Large intestine (tissue), 3 donors: ENCODE measurements around the gene TET3. TPM values are rescaled to one million over a fixed set of nuclear protein-coding genes. Genes with fewer than 3 reads are reported as not detected.

Source experiments
- DNase-seq, 2 donors: peaks; one replicate each; pipeline versions ENCODE4 v3.0.0 to v3.0.0-alpha.2; 2013
- H3K27ac ChIP-seq: one replicate; pipeline ENCODE4 v1.5.1; 2013; ENCODE audit warnings: low read length
- H3K27me3 ChIP-seq: 2 replicates; pipeline ENCODE4 v1.6.1; 2013; ENCODE audit warnings: low read length; ENCODE audit not compliant: control insufficient read depth, insufficient read depth
- H3K36me3 ChIP-seq: 2 replicates; pipeline ENCODE4 v1.6.1; 2013; ENCODE audit warnings: low read length; ENCODE audit not compliant: control insufficient read depth, insufficient read depth
- H3K4me1 ChIP-seq: one replicate; pipeline ENCODE4 v1.6.1; 2013; ENCODE audit warnings: low read length; ENCODE audit not compliant: control insufficient read depth, insufficient read depth
- H3K4me3 ChIP-seq: one replicate; pipeline ENCODE4 v1.5.1; 2013; ENCODE audit warnings: low read length
- H3K9me3 ChIP-seq: one replicate; pipeline ENCODE4 v1.6.1; 2013; ENCODE audit warnings: mild to moderate bottlenecking, low read depth, low read length, moderate library complexity; ENCODE audit not compliant: control insufficient read depth
- WGBS: methylation state at CpG from one replicate; pipeline ENCODE4 v1.1.5; 2013; ENCODE audit warnings: low lambda C conversion rate; ENCODE audit not compliant: insufficient coverage; 5-methylcytosine and 5-hydroxymethylcytosine counted together
- polyA plus RNA-seq: library from polyadenylated mRNA; unstranded; fragments of 120-200 nt; gene quantifications from one replicate; pipeline ENCODE4 v1.2.1, GENCODE V29; 2013

TET3 gene
- polyA plus RNA-seq, 1 donor, result 18.1 TPM

DNA sequence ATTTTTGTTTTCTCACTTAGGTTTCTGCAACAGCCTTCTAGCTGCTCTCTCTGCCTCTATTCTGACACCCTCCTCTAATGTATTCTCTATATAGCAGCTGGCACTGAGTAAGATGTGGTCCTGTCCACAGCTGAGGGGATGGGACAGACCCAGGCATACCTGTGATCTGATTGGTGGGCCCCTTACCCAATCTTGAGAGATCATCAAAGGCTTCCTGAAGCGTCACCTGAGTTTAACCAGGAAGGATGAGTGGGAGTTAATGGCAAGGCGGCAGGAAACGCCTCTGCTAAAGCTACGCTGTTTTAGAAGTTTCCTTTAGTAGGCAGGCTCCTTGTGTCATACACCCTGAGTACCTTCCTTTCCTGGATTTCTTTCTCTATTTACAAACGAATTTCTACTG, 5.7 kb upstream of the TET3 start:
- H3K4me1 ChIP-seq, result peaks cover 42% of the 10 kb centered on the region
- H3K4me3 ChIP-seq, result no peak overlapping the region
- peaks cover 26% of the 10 kb centered on the region for H3K27me3 ChIP-seq
- no peak overlapping the region for H3K27ac ChIP-seq
- WGBS, result 24% methylated on average over 2 of the region's 5 CpGs
- no peaks in the 10 kb centered on the region for H3K9me3 ChIP-seq
- peak in 1 of 2 donors; percentile 30 for DNase-seq
- H3K36me3 ChIP-seq, result no peaks in the 10 kb centered on the region

DNA sequence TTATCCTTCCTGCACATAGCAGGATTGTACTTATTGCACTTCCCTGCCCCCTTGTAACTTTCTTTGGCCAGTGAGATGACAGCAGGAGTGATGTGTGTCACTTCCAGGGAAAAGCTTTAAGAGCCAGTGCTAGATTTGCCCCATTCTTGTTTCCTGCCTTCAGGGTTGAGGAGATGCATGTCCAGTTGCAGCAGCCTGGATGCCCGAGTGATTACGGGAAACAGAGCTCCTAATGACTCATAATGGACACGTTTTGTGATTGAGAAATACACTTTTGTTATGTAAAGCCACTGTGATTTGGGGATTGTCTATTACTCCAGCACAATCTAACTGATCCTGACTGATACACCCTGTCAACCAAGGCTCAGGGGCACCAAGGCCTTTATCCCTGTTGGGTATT, 5.0 kb upstream of the TET3 start:
- Histone ChIP-seq H3K36me3 (no peaks in the 10 kb centered on the region), H3K27ac (no peak overlapping the region), H3K27me3 (peaks cover 26% of the 10 kb centered on the region), H3K4me1 (peaks cover 42% of the 10 kb centered on the region), H3K4me3 (no peak overlapping the region), H3K9me3 (no peaks in the 10 kb centered on the region)
- 53% methylated on average over 2 of the region's 3 CpGs for WGBS
- peak in 1 of 2 donors; percentile 25 for DNase-seq

DNA sequence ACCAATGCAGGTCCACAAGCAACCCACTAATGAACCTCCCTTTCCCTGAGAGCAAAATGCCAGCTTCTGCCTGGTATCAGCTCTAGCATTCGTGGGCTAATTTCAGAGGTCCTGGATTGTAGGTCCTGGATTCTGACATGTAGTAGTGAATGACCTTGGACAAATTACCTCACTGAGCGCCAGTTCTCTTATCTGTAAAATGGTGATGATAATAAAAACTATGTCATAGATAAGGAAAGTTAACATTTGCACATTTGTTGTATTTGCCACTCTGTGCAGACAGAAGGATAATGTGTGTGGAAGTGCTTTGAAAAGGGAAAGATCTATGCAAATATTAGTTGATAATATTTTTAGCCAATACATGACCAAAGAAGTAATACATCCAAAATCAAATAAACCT, 4.1 kb upstream of the TET3 start:
- WGBS, result no CpG with 5 or more reads among the region's 2 CpGs
- Histone ChIP-seq H3K9me3 (no peaks in the 10 kb centered on the region), H3K27me3 (peaks cover 26% of the 10 kb centered on the region), H3K4me3 (no peak overlapping the region), H3K27ac (peak overlapping the region; percentile 17), H3K36me3 (no peaks in the 10 kb centered on the region), H3K4me1 (peaks cover 43% of the 10 kb centered on the region)
- DNase-seq, result peak in 1 of 2 donors; percentile 62

DNA sequence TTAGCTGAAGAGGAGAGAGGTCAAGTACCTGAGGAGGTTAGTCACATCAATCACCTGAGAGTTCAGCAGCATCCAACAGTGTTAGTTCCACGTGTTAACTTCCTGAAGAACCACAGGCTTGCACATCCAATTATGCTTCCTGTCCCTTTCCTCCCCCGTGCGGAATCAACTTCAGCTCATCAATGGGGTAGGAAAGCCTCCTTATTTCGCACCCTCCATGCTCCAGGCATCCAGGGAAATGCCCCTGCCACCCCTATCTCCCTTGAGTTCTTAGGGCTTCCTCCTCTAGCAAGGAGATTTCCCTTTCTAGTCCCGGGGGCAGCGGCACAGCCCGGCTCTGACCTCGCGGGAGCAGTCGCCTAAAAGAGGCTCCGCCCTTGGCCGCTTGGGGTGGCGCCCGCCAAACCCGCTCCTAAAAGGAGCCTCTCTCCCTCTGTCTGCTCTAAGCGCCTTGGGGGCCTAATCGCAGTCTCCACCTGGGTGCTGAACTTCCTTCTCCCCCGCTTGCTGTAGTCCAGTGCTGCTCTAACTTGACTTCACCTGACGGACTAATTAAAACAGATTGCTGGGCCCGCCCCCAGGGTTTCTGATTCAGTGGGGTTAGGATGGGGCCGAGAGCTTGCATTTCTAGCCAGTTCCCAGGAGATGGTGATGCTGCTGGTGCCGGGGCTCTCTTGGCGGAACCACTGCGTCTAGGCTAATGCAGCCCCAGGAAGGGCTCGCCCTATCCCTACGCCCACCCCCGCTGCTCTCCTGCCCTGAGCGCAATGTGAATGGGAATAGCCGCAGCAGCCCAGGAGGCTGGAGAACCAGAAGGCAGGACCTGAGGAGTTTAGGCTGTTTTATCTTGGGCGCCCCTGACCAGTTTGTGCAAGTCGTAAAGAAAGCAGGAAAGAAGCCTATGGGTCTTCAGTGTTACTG, 3.4 kb upstream of the TET3 start:
- Histone ChIP-seq H3K27me3 (peaks cover 26% of the 10 kb centered on the region), H3K27ac (peak overlapping the region; percentile 17), H3K4me3 (peak overlapping the region; percentile 28), H3K9me3 (no peaks in the 10 kb centered on the region), H3K4me1 (peaks cover 50% of the 10 kb centered on the region), H3K36me3 (peaks cover 2% of the 10 kb centered on the region)
- no CpG with 5 or more reads among the region's 31 CpGs for WGBS
- DNase-seq, result peak in 1 of 2 donors; percentile 63

DNA sequence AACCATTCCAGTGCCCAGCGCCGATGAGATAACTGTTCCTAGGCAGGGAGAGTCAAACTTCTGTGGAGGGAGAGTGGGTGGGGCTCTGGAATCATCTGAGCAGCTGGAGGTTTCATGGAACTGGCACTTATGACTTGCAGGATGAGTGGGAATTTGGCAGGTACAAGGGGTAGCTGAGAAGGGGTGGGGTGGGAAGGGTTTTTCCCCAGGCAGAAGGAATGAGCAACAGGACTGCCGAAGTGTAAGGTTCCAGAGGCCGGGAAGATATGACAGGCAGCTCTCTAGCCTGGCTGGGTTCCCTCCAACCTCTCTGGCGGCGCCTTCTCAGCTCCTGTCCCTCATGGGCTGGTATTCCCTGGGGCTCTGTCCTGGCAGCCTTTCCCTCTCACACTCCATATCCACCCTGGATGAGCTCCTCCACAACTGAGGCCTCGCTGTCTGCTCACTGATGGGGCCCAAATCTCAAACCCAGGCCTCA, 2.5 kb upstream of the TET3 start:
- no peak overlapping the region for H3K27ac ChIP-seq
- peaks cover 26% of the 10 kb centered on the region for H3K27me3 ChIP-seq
- no CpG with 5 or more reads among the region's 7 CpGs for WGBS
- no peak overlapping the region for H3K4me3 ChIP-seq
- peaks cover 57% of the 10 kb centered on the region for H3K4me1 ChIP-seq
- H3K36me3 ChIP-seq, result peaks cover 5% of the 10 kb centered on the region
- H3K9me3 ChIP-seq, result no peaks in the 10 kb centered on the region
- DNase-seq, result peak in 1 of 2 donors; percentile 49

DNA sequence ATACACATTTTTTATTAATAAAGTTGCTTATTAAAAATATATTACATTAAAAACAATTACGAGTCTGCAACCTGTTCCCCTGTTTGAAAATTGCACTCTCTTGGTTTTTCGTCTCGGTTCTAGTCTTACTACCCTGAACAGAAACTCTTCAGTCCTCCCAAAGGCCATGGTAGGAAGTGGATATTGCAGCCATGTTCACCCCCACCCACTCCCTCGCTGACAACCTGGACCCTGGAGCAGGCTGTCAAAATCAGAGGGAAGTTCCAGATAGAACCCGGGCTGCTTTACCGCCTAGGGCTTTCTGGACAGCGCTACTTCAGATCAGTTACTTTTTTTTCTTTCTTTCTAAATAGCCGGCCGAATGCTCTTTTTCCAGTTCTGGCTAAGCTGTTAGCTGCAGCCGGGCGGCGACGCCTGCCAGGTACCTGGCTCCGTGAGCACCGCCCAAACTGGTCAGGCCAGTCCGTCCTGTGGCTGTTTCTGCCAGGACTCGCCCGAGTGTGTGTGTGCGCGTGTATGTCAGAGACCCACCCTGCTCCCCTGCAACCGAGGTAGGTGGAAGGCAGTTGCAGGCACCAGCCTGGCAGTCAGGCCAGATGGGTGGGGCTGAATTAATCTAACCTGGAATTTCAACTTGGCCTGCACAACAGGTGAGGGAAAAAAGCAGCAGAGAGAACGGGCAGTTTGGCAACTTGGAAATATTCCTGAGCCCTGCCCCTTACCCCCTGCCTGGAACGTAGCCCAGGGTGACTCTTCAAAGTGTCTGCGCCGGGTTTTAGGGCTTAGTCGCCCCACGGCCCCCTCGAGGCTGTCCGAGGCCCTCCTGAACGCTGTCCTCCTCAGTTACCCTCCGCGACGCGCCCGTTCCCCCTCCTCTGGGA, 1.1 kb upstream of the TET3 start:
- WGBS, result 0% methylated on average over 2 of the region's 35 CpGs
- no peaks in the 10 kb centered on the region for H3K9me3 ChIP-seq
- peak overlapping the region; percentile 72 for H3K4me3 ChIP-seq
- peak overlapping the region; percentile 93 for H3K27ac ChIP-seq
- peaks cover 66% of the 10 kb centered on the region for H3K4me1 ChIP-seq
- H3K36me3 ChIP-seq, result peaks cover 5% of the 10 kb centered on the region
- peak; percentile 88 to 95 for DNase-seq
- H3K27me3 ChIP-seq, result peaks cover 19% of the 10 kb centered on the region

DNA sequence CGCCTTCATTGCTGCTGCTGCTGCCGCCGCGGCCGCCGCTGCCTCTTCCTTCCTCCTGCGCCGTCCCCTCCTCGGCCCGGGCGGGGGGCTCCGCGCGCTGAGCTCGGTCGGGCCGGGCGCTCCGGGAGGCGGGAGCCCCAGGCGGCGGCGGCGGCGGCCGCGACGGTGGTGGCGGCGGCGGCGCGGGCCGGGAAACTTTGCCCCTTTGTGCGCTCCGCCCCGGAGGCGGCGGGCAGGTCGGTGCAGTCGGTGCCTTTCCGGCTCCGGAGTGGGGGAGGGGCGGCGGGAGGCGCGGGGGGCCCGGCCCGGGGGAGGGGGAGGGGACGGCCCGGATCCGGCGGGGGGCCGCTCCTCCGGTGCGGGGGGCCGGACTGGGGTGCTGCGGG, 205 bp downstream of the TET3 start:
- DNase-seq, result peak in 1 of 2 donors; percentile 80
- H3K9me3 ChIP-seq, result no peaks in the 10 kb centered on the region
- H3K4me3 ChIP-seq, result peak overlapping the region; percentile 72
- H3K36me3 ChIP-seq, result peaks cover 11% of the 10 kb centered on the region
- H3K27ac ChIP-seq, result no peak overlapping the region
- WGBS, result no CpG with 5 or more reads among the region's 58 CpGs
- peaks cover 67% of the 10 kb centered on the region for H3K4me1 ChIP-seq
- H3K27me3 ChIP-seq, result peaks cover 7% of the 10 kb centered on the region

DNA sequence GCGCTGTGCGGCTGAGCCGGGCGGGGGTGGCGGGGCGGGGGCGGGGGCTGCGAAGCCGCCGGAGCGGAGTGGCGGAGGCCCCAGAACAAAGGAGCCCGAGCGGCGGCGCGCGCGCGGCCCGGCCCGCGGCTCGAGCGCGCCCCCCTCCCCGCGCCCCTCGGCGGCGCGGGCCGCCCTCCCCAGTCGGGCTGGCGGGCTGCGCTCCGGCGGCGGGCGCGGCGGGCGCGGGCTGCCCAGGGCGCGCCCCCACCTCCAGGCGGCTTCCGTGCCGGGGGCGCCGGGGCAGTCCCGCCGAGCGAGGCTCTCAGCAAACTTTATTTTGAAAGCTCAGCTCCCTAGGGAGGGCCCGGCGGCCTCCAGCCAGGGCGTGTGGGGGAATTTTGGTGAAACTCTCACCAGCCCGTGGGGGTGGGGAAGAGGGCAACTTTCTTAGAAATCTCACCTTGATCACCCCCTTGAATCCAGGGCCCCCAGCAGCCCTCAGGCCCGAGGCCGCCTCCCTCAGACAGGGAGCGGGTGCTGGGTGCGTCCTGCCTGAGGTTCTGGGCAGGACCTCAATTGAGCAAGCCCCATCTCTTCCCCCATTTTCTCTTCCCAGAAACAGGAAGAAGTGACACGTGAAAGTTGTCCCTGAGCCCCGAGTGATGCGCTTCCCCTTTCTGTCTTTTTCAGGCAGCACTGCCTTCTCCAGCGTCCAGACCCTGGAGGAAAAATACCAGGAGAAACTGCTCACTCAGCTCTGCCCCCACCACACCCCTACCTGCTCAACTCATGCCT, 786 bp downstream of the TET3 start:
- H3K27ac ChIP-seq, result peak overlapping the region; percentile 76
- H3K4me3 ChIP-seq, result peak overlapping the region; percentile 62
- peak in 1 of 2 donors; percentile 64 for DNase-seq
- H3K27me3 ChIP-seq, result peaks cover 4% of the 10 kb centered on the region
- no CpG with 5 or more reads among the region's 66 CpGs for WGBS
- H3K36me3 ChIP-seq, result peaks cover 15% of the 10 kb centered on the region
- peaks cover 61% of the 10 kb centered on the region for H3K4me1 ChIP-seq
- H3K9me3 ChIP-seq, result no peaks in the 10 kb centered on the region

DNA sequence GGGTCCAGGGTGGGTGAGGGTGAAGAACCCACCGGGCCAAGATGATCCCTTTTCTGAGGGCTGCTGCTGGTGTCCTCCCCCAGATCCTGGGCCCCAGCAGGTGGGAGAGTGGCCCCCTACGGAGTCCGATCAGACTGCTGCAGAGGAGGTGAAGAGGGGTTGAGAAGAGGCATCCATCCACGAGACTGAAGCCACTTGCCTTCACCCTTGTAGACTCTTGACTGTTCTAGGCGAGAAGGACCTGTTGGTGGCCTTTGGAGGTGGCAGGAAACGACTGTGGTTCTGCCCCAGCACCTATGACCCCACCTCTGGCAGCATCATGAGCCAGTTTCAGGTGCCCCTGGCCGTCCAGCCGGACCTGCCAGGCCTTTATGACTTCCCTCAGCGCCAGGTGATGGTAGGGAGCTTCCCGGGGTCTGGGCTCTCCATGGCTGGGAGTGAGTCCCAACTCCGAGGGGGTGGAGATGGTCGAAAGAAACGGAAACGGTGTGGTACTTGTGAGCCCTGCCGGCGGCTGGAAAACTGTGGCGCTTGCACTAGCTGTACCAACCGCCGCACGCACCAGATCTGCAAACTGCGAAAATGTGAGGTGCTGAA, 1.5 kb downstream of the TET3 start:
- Histone ChIP-seq H3K36me3 (peaks cover 18% of the 10 kb centered on the region), H3K9me3 (no peaks in the 10 kb centered on the region), H3K27me3 (peaks cover under 1% of the 10 kb centered on the region), H3K27ac (peak overlapping the region; percentile 76), H3K4me3 (peak overlapping the region; percentile 62), H3K4me1 (peaks cover 54% of the 10 kb centered on the region)
- no CpG with 5 or more reads among the region's 21 CpGs for WGBS
- DNase-seq, result no peak
